H9 (cell line): Measurements from ENCODE around the gene WDR4. TPM values are rescaled to one million over a fixed set of nuclear protein-coding genes. Genes with fewer than 3 reads are reported as not detected.

ENCODE experiments used
- DNase-seq: peaks from one replicate; pipeline ENCODE4 v3.0.0-alpha.2; 2017
- H2AFZ ChIP-seq: one replicate; pipeline ENCODE4 v1.6.1; 2013; ENCODE audit warnings: mild to moderate bottlenecking, low read length, control low read depth, moderate library complexity
- H2AK5ac ChIP-seq: 2 replicates; pipeline ENCODE4 v1.6.1; 2013; ENCODE audit warnings: low read length, control low read depth, mixed read lengths; ENCODE audit not compliant: insufficient read length
- H2BK120ac ChIP-seq: one replicate; pipeline ENCODE4 v1.6.1; 2013; ENCODE audit warnings: low read depth, mild to moderate bottlenecking, low read length, control low read depth, inconsistent platforms; ENCODE audit not compliant: poor library complexity, severe bottlenecking
- H2BK12ac ChIP-seq: 2 replicates; pipeline ENCODE4 v1.6.1; 2013; ENCODE audit warnings: low read length, control low read depth, mixed read lengths, low read depth; ENCODE audit not compliant: insufficient read length
- H2BK15ac ChIP-seq: 2 replicates; pipeline ENCODE4 v1.6.1; 2013; ENCODE audit warnings: low read depth, low read length, control low read depth
- H2BK20ac ChIP-seq: one replicate; pipeline ENCODE4 v1.6.1; 2013; ENCODE audit warnings: low read depth, mild to moderate bottlenecking, low read length, control low read depth, inconsistent platforms; ENCODE audit not compliant: poor library complexity, severe bottlenecking
- H2BK5ac ChIP-seq: 2 replicates; pipeline ENCODE4 v1.6.1; 2013; ENCODE audit warnings: low read length, control low read depth, mixed read lengths; ENCODE audit not compliant: insufficient read length
- H3K14ac ChIP-seq: 2 replicates; pipeline ENCODE4 v1.6.1; 2013; ENCODE audit warnings: low read length, control low read depth; ENCODE audit not compliant: insufficient read depth
- H3K18ac ChIP-seq: 2 replicates; pipeline ENCODE4 v1.6.1; 2013; ENCODE audit warnings: low read depth, mild to moderate bottlenecking, mixed read lengths, low read length, control low read depth; ENCODE audit not compliant: insufficient read length
- H3K23ac ChIP-seq: 2 replicates; pipeline ENCODE4 v1.6.1; 2013; ENCODE audit warnings: low read length, control low read depth, mixed read lengths, low read depth; ENCODE audit not compliant: insufficient read length
- H3K23me2 ChIP-seq: 2 replicates; pipeline ENCODE4 v1.6.1; 2013; ENCODE audit warnings: low read depth, mild to moderate bottlenecking, mixed read lengths, low read length, control low read depth; ENCODE audit not compliant: insufficient read length, poor library complexity, severe bottlenecking
- H3K27ac ChIP-seq: 2 replicates; pipeline ENCODE4 v1.5.1; 2013; ENCODE audit warnings: low read length, control low read depth, mixed read lengths, low read depth; ENCODE audit not compliant: insufficient read length
- H3K27me3 ChIP-seq: 2 replicates; pipeline ENCODE4 v1.6.1; 2013; ENCODE audit warnings: low read length, control low read depth, inconsistent platforms; ENCODE audit not compliant: insufficient read depth
- H3K4ac ChIP-seq: 2 replicates; pipeline ENCODE4 v1.6.1; 2013; ENCODE audit warnings: low read depth, mild to moderate bottlenecking, control low read depth, inconsistent platforms, low read length, moderate library complexity
- H3K4me1 ChIP-seq: 2 replicates; pipeline ENCODE4 v1.6.1; 2013; ENCODE audit warnings: low read length, control low read depth, inconsistent platforms; ENCODE audit not compliant: insufficient read depth
- H3K4me2 ChIP-seq: 2 replicates; pipeline ENCODE4 v1.6.1; 2013; ENCODE audit warnings: low read length, control low read depth, mixed read lengths; ENCODE audit not compliant: insufficient read length, insufficient read depth
- H3K56ac ChIP-seq: 2 replicates; pipeline ENCODE4 v1.6.1; 2013; ENCODE audit warnings: low read depth, mild to moderate bottlenecking, mixed read lengths, low read length, control low read depth; ENCODE audit not compliant: insufficient read length
- H3K79me1 ChIP-seq: 2 replicates; pipeline ENCODE4 v1.6.1; 2013; ENCODE audit warnings: low read depth, mild to moderate bottlenecking, moderate library complexity, low read length, control low read depth, inconsistent platforms; ENCODE audit not compliant: insufficient read depth, poor library complexity, severe bottlenecking
- H3K79me2 ChIP-seq: 2 replicates; pipeline ENCODE4 v1.6.1; 2013; ENCODE audit warnings: low read length, control low read depth, inconsistent platforms; ENCODE audit not compliant: insufficient read depth
- H3K9ac ChIP-seq: 2 replicates; pipeline ENCODE4 v1.6.1; 2013; ENCODE audit warnings: low read length, control low read depth, mixed read lengths; ENCODE audit not compliant: insufficient read length; ENCODE audit errors: extremely low read depth
- H3K9me3 ChIP-seq: one replicate; pipeline ENCODE4 v1.6.1; 2013; ENCODE audit warnings: low read depth, low read length, inconsistent platforms; ENCODE audit not compliant: control insufficient read depth
- H3T11ph ChIP-seq: one replicate; pipeline ENCODE4 v1.6.1; 2013; ENCODE audit warnings: mild to moderate bottlenecking, low read length, control low read depth, inconsistent platforms
- H4K20me1 ChIP-seq: one replicate; pipeline ENCODE4 v1.6.1; 2013; ENCODE audit not compliant: control insufficient read depth, insufficient read length, insufficient read depth
- H4K5ac ChIP-seq: 2 replicates; pipeline ENCODE4 v1.6.1; 2013; ENCODE audit warnings: low read depth, mild to moderate bottlenecking, mixed read lengths, low read length, control low read depth; ENCODE audit not compliant: insufficient read length
- H4K8ac ChIP-seq: replicated peaks from 2 replicates; pipeline ENCODE4 v1.6.1; 2013; ENCODE audit warnings: low read length, control low read depth, mixed read lengths, low read depth; ENCODE audit not compliant: insufficient read length
- H4K91ac ChIP-seq: 2 replicates; pipeline ENCODE4 v1.6.1; 2013; ENCODE audit warnings: low read depth, mild to moderate bottlenecking, moderate library complexity, mixed read lengths, low read length, control low read depth; ENCODE audit not compliant: insufficient read length
- H3K27ac Mint-ChIP-seq, 3 experiments: 2 replicates in 2 of 3; 3 replicates in 1 of 3; pipeline ENCODE4 v1.8.0; 2020 to 2021; ENCODE audit warnings: mixed read lengths in 3 of 3, mild to moderate bottlenecking in 1 of 3, moderate library complexity in 1 of 3
- H3K27me3 Mint-ChIP-seq: 2 replicates; pipeline ENCODE4 v1.8.0; 2021; ENCODE audit warnings: low read depth, mild to moderate bottlenecking, moderate library complexity, mixed read lengths
- H3K36me3 Mint-ChIP-seq, 3 experiments: 2 replicates in 2 of 3; 3 replicates in 1 of 3; pipeline ENCODE4 v1.8.0; 2020 to 2021; ENCODE audit warnings: low read depth in 3 of 3, mixed read lengths in 3 of 3; ENCODE audit not compliant: insufficient read depth in 1 of 3
- H3K4me1 Mint-ChIP-seq, 2 experiments: 2 replicates each; pipeline ENCODE4 v1.8.0; 2020; ENCODE audit warnings: mixed read lengths in 2 of 2
- H3K4me3 Mint-ChIP-seq, 2 experiments: 2 replicates in 1 of 2; 3 replicates in 1 of 2; pipeline ENCODE4 v1.8.0; 2020 to 2021; ENCODE audit warnings: mild to moderate bottlenecking in 2 of 2, mixed read lengths in 2 of 2, moderate library complexity in 1 of 2
- H3K9me3 Mint-ChIP-seq, 2 experiments: 2 replicates in 1 of 2; 3 replicates in 1 of 2; pipeline ENCODE4 v1.8.0; 2020; ENCODE audit warnings: mild to moderate bottlenecking in 2 of 2, mixed read lengths in 2 of 2, moderate library complexity in 1 of 2
- CTCF ChIP-seq: fragments of 200-600 bp; sonication (generic); conservative IDR thresholded peaks from 3 replicates; pipeline ENCODE4 v1.8.0; 2021; ENCODE audit warnings: antibody characterized with exemption, mild to moderate bottlenecking
- WGBS: extraction: QIAGEN DNeasy Blood & Tissue Kit; methylation state at CpG from one replicate; pipeline ENCODE4 v1.1.7; 2013; ENCODE audit warnings: missing lambda C conversion rate, low lambda C conversion rate, mixed read lengths; ENCODE audit not compliant: insufficient read length; ENCODE audit errors: extremely low coverage; 5-methylcytosine and 5-hydroxymethylcytosine counted together
- total RNA-seq: library from RNA; stranded (reverse); gene quantifications from 2 replicates; pipeline ENCODE4 v1.2.1, GENCODE V29; 2021

WDR4 gene
- total RNA-seq, 1 experiment from 2014 or later = 54.4 TPM

- Mint-ChIP-seq H3K36me3 (peaks cover 4 to 7% (median 5%) of the 10 kb centered on the region in 3 experiments; a peak in 5 of 7 replicates), H3K27me3 (peaks cover 1% of the 10 kb centered on the region; the same call in 1 of the 2 replicates), H3K27ac (peak overlapping the region; percentile 97 to 99 (median 99)), H3K4me3 (peak overlapping the region in 1 of 2 experiments; percentile 71; a peak in 3 of 5 replicates), H3K9me3 (no peaks in the 10 kb centered on the region), H3K4me1 (peaks cover 30 to 31% of the 10 kb centered on the region in 2 experiments)
- H4K20me1 ChIP-seq = no peaks in the 10 kb centered on the region
- H4K91ac ChIP-seq = no peak overlapping the region
- no peak overlapping the region; the same call in 1 of the 2 replicates for H3K4ac ChIP-seq
- H3K18ac ChIP-seq = peak overlapping the region; percentile 87
- H4K5ac ChIP-seq = no peak overlapping the region
- peaks cover 11% of the 10 kb centered on the region for H3K23me2 ChIP-seq
- H2BK20ac ChIP-seq = no peak overlapping the region
- peak overlapping the region; percentile 90 for H3K27ac ChIP-seq
- H3K23ac ChIP-seq = no peak overlapping the region
- no peak overlapping the region for H2BK120ac ChIP-seq
- H3K4me1 ChIP-seq = no peaks in the 10 kb centered on the region; the same call in 1 of the 2 replicates
- H3K14ac ChIP-seq = peak overlapping the region; percentile 86; the same call in 1 of the 2 replicates
- no peaks in the 10 kb centered on the region; the same call in 1 of the 2 replicates for H3K79me2 ChIP-seq
- no peak overlapping the region for H2BK12ac ChIP-seq
- peak overlapping the region; percentile 94 for H3K9ac ChIP-seq
- no peak overlapping the region for H4K8ac ChIP-seq
- DNase-seq = no peak
- no peak overlapping the region for H2AK5ac ChIP-seq
- H3K56ac ChIP-seq = no peak overlapping the region
- H2AFZ ChIP-seq = no peak overlapping the region
- H2BK15ac ChIP-seq = no peak overlapping the region
- no peaks in the 10 kb centered on the region for H3K79me1 ChIP-seq
- H2BK5ac ChIP-seq = no peak overlapping the region
- no CpG with 5 or more reads among the region's 6 CpGs for WGBS
- H3T11ph ChIP-seq = no peak overlapping the region
- TF ChIP-seq CTCF = no peak
- peak overlapping the region; percentile 34 for H3K4me2 ChIP-seq
- H3K9me3 ChIP-seq = no peaks in the 10 kb centered on the region
- H3K27me3 ChIP-seq = no peaks in the 10 kb centered on the region
Observed at GRCh38 chr21:42924433-42924751, 45.1 kb upstream of the WDR4 start.
